SK-N-SH (cell line): ENCODE measurements around the gene MRPS34. TPM values are rescaled to one million over a fixed set of nuclear protein-coding genes. Genes with fewer than 3 reads are reported as not detected.

Source experiments
- CTCF ChIA-PET: fragments of 300-600, 350-600 bp; formaldehyde crosslinking; extraction: SDS; loops from one replicate; lab custom pipeline; 2021; lab: Yijun Ruan, JAX
- POLR2A ChIA-PET: fragments of 350-600 bp; sonication (Branson Sonifier 250); formaldehyde crosslinking; extraction: SDS; loops from one replicate; lab custom pipeline; 2020; ENCODE audit warnings: antibody characterized with exemption, inconsistent platforms; lab: Yijun Ruan, JAX
- DNase-seq: peaks from one replicate; pipeline ENCODE4 v3.0.0; 2012
- H2AFZ ChIP-seq: fragments of 200-600 bp; sonication (generic); 2 replicates; pipeline ENCODE4 v1.8.1; 2016; ENCODE audit warnings: antibody characterized with exemption, mild to moderate bottlenecking, low read depth
- H3F3A ChIP-seq: fragments of 200-600 bp; sonication (generic); replicated peaks from 2 replicates; pipeline ENCODE3; 2016; ENCODE audit warnings: antibody characterized with exemption, mild to moderate bottlenecking; ENCODE audit not compliant: insufficient read depth
- H3K27ac ChIP-seq, 2 experiments: fragments of 200-500 bp in 1 of 2; fragments of 200-600 bp in 1 of 2; sonication (Bioruptor generic) in 1 of 2; sonication (generic), shearing (Covaris generic) in 1 of 2; 2 replicates each; pipeline versions ENCODE4 v1.5.1 to v1.6.1; 2014 to 2016; ENCODE audit warnings: low read depth in 2 of 2, inconsistent platforms in 1 of 2, low read length in 1 of 2, mild to moderate bottlenecking in 1 of 2, mixed read lengths in 1 of 2
- H3K27me3 ChIP-seq: fragments of 200-600 bp; sonication (generic), shearing (Covaris generic); 2 replicates; pipeline ENCODE4 v1.6.1; 2016; ENCODE audit warnings: mixed run types; ENCODE audit not compliant: insufficient read depth
- H3K36me3 ChIP-seq, 2 experiments: fragments of 200-500 bp in 1 of 2; fragments of 200-600 bp in 1 of 2; sonication (Bioruptor generic) in 1 of 2; sonication (generic) in 1 of 2; replicated peaks in 1 of 2; 2 replicates each; pipeline versions ENCODE3 to v1.5.1; 2014 to 2016; ENCODE audit warnings: low read length in 1 of 2, mild to moderate bottlenecking in 1 of 2; ENCODE audit not compliant: insufficient read depth in 2 of 2, control insufficient read depth in 1 of 2
- H3K4me1 ChIP-seq, 2 experiments: fragments of 200-500 bp in 1 of 2; fragments of 200-600 bp in 1 of 2; sonication (Bioruptor generic) in 1 of 2; sonication (generic), shearing (Covaris generic) in 1 of 2; 2 replicates each; pipeline versions ENCODE4 v1.5.1 to v1.6.1; 2014 to 2016; ENCODE audit warnings: low read depth in 1 of 2, low read length in 1 of 2, mixed run types in 1 of 2; ENCODE audit not compliant: insufficient read depth in 2 of 2, control insufficient read depth in 1 of 2
- H3K4me2 ChIP-seq: fragments of 200-600 bp; sonication (generic), shearing (Covaris generic); 2 replicates; pipeline ENCODE4 v1.6.1; 2017; ENCODE audit warnings: mixed run types
- H3K4me3 ChIP-seq, 2 experiments: fragments of 200-500 bp in 1 of 2; fragments of 200-600 bp in 1 of 2; sonication (Bioruptor generic) in 1 of 2; sonication (generic), shearing (Covaris generic) in 1 of 2; 2 replicates each; pipeline versions ENCODE4 v1.5.1 to v1.8.1; 2014 to 2016; ENCODE audit warnings: low read depth in 2 of 2, inconsistent platforms in 1 of 2, low read length in 1 of 2, mild to moderate bottlenecking in 1 of 2, mixed read lengths in 1 of 2, moderate library complexity in 1 of 2
- H3K79me2 ChIP-seq: fragments of 200-600 bp; sonication (generic); 2 replicates; pipeline ENCODE4 v1.8.1; 2017; ENCODE audit warnings: mild to moderate bottlenecking; ENCODE audit not compliant: insufficient read depth
- H3K9ac ChIP-seq: fragments of 200-600 bp; sonication (generic); 2 replicates; pipeline ENCODE4 v1.6.1; 2017; ENCODE audit warnings: mixed run types
- H3K9me2 ChIP-seq: fragments of 200-600 bp; sonication (generic); 2 replicates; pipeline ENCODE4 v1.6.1; 2017; ENCODE audit warnings: mixed run types
- H3K9me3 ChIP-seq: fragments of 200-600 bp; sonication (generic); 2 replicates; pipeline ENCODE4 v1.6.1; 2017; ENCODE audit warnings: mixed run types, mild to moderate bottlenecking, moderate library complexity
- H4K20me1 ChIP-seq: fragments of 200-600 bp; sonication (generic); 2 replicates; pipeline ENCODE4 v1.6.1; 2017; ENCODE audit warnings: mild to moderate bottlenecking, mixed run types; ENCODE audit not compliant: insufficient read depth
- CHD2 ChIP-seq: fragments of 150-350 bp; IDR thresholded peaks from 2 replicates; pipeline ENCODE4 v1.6.1; 2018; ENCODE audit warnings: low read length; ENCODE audit not compliant: partially characterized antibody
- CTCF ChIP-seq: fragments of 200-600 bp; sonication (generic); IDR thresholded peaks from 2 replicates; pipeline ENCODE4 v1.6.1; 2017; ENCODE audit warnings: antibody characterized with exemption, mild to moderate bottlenecking, moderate library complexity
- ELF1 ChIP-seq: IDR thresholded peaks from 2 replicates; pipeline ENCODE4 v1.4.0; 2012
- FOXJ3 ChIP-seq: sonication (generic); formaldehyde crosslinking; IDR thresholded peaks from 2 replicates; pipeline ENCODE4 v1.5.1; 2020; ENCODE audit warnings: mild to moderate bottlenecking, missing genetic modification reagents
- FOXM1 ChIP-seq: IDR thresholded peaks from 2 replicates; pipeline ENCODE4 v1.4.0; 2012; ENCODE audit warnings: low read depth, mild to moderate bottlenecking
- GABPA ChIP-seq: IDR thresholded peaks from 2 replicates; pipeline ENCODE4 v1.4.0; 2012; ENCODE audit warnings: low read depth, mild to moderate bottlenecking
- GATA2 ChIP-seq: sonication (generic); formaldehyde crosslinking; IDR thresholded peaks from 2 replicates; pipeline ENCODE4 v1.5.0; 2020; ENCODE audit warnings: mild to moderate bottlenecking, missing genetic modification reagents
- IRF3 ChIP-seq: fragments of 150-350 bp; IDR thresholded peaks from 2 replicates; pipeline ENCODE4 v1.6.1; 2016; ENCODE audit warnings: mild to moderate bottlenecking, low read depth, low read length
- MXI1 ChIP-seq: IDR thresholded peaks from 2 replicates; pipeline ENCODE4 v1.6.1; 2012; ENCODE audit warnings: mild to moderate bottlenecking, low read depth, low read length, improper control_type of control experiment
- PBX3 ChIP-seq: IDR thresholded peaks from 2 replicates; pipeline ENCODE4; 2012
- RAD21 ChIP-seq: IDR thresholded peaks from 2 replicates; pipeline ENCODE4 v1.6.1; 2012; ENCODE audit warnings: mild to moderate bottlenecking, low read length
- RCOR1 ChIP-seq: fragments of 150-350 bp; IDR thresholded peaks from 2 replicates; pipeline ENCODE4 v1.6.1; 2017; ENCODE audit warnings: antibody characterized with exemption, low read length
- RFX5 ChIP-seq: IDR thresholded peaks from 2 replicates; pipeline ENCODE4 v1.6.1; 2012; ENCODE audit warnings: mild to moderate bottlenecking, improper control_type of control experiment, low read length
- RXRA ChIP-seq: IDR thresholded peaks from 2 replicates; pipeline ENCODE4 v1.4.0; 2012; ENCODE audit warnings: low read depth, mild to moderate bottlenecking, borderline replicate concordance
- SIN3A ChIP-seq: IDR thresholded peaks from 2 replicates; pipeline ENCODE4 v1.6.1; 2012; ENCODE audit warnings: low read depth, mild to moderate bottlenecking, low read length, moderate library complexity, borderline replicate concordance
- USF2 ChIP-seq: fragments of 150-350 bp; IDR thresholded peaks from 2 replicates; pipeline ENCODE4 v1.6.1; 2017; ENCODE audit warnings: antibody characterized with exemption, low read length, low read depth, borderline replicate concordance
- WGBS: methylation state at CpG from one replicate; pipeline ENCODE4 v1.1.6; 2017; ENCODE audit warnings: low lambda C conversion rate; 5-methylcytosine and 5-hydroxymethylcytosine counted together
- polyA plus RNA-seq, 3 experiments: library from polyadenylated mRNA; depleted of rRNA; stranded (reverse); fragments of >200 nt; gene quantifications; 2 replicates each; pipeline ENCODE4 v1.2.3, GENCODE V29; 2012

MRPS34 gene
- polyA plus RNA-seq, 1 of the 3 experiments (the other 2 are of a cell fraction): 156 TPM

GRCh38 chr16:1763521-1764511 is 9.1 kb downstream of the MRPS34 start:
- peak overlapping the region in 1 of 2 experiments; percentile 32; a peak in 1 of 4 replicates for H3K4me3 ChIP-seq
- no peaks in the 10 kb centered on the region for H4K20me1 ChIP-seq
- no peak overlapping the region for H2AFZ ChIP-seq
- WGBS: 93% methylated on average over 56 of the region's 81 CpGs
- TF ChIP-seq CTCF (peak; percentile 40), RAD21 (0 out of 2 replicates have a peak, but pooled peaks have one; percentile 10), RCOR1 (no peak), FOXJ3 (no peak)
- no peaks in the 10 kb centered on the region for H3K27me3 ChIP-seq
- H3K36me3 ChIP-seq: peaks cover 0 to 75% of the 10 kb centered on the region in 2 experiments
- DNase-seq: peak; percentile 75
- H3K9me2 ChIP-seq: no peaks in the 10 kb centered on the region
- H3K79me2 ChIP-seq: no peaks in the 10 kb centered on the region
- CTCF ChIA-PET: interaction anchor here (1.2 to 1.9 kb wide), 4 partner anchors 9 to 165 kb away, joined by 3 to 7 read pairs (median 4); partner anchors contain the start of genes EME2, MAPK8IP3 and MRPS34
- H3K4me2 ChIP-seq: no peak overlapping the region
- H3F3A ChIP-seq: no peaks in the 10 kb centered on the region
- H3K27ac ChIP-seq: no peak overlapping the region
- H3K9me3 ChIP-seq: no peaks in the 10 kb centered on the region
- H3K9ac ChIP-seq: no peak overlapping the region
- POLR2A ChIA-PET: interaction anchor here (1.2 kb wide), 1 partner anchor 14 kb away, joined by 3 read pairs; no protein-coding TSS in a partner anchor
- H3K4me1 ChIP-seq: no peaks in the 10 kb centered on the region

- Histone ChIP-seq H3K4me3 (no peak overlapping the region), H2AFZ (no peak overlapping the region), H3F3A (no peaks in the 10 kb centered on the region), H3K27ac (no peak overlapping the region), H4K20me1 (no peaks in the 10 kb centered on the region), H3K79me2 (no peaks in the 10 kb centered on the region), H3K4me2 (no peak overlapping the region), H3K36me3 (peaks cover 0 to 71% of the 10 kb centered on the region in 2 experiments), H3K9me2 (no peaks in the 10 kb centered on the region), H3K4me1 (no peaks in the 10 kb centered on the region), H3K9ac (no peak overlapping the region), H3K27me3 (no peaks in the 10 kb centered on the region), H3K9me3 (no peaks in the 10 kb centered on the region)
- POLR2A ChIA-PET: no interaction called here
- WGBS: 98% methylated on average over 13 of the region's 24 CpGs
- CTCF ChIA-PET: interaction anchor here (0.9 to 1.9 kb wide), 3 partner anchors 10 to 57 kb away, joined by 4 to 7 read pairs (median 5); partner anchors contain the start of genes EME2, MAPK8IP3 and MRPS34
- DNase-seq: no peak
- TF ChIP-seq GABPA (no peak), MXI1 (no peak), IRF3 (no peak), USF2 (no peak), FOXJ3 (no peak), SIN3A (no peak), FOXM1 (no peak), RXRA (no peak), ELF1 (no peak), PBX3 (no peak), RFX5 (no peak), CHD2 (no peak), GATA2 (CRISPR knock-in tag) (no peak), RCOR1 (no peak), RAD21 (no peak)
Measured at GRCh38 chr16:1762879-1763520, 9.9 kb downstream of the MRPS34 start.
